HEK293 (cell line): ENCODE data around the gene TACC2.

ENCODE experiments used
- CTCF ChIA-PET: fragments of 350-600 bp; formaldehyde crosslinking; extraction: SDS; loops from one replicate; lab custom pipeline; 2021; ENCODE audit warnings: antibody characterized with exemption; lab: Yijun Ruan, JAX
- POLR2A ChIA-PET: fragments of 300-600 bp; formaldehyde crosslinking; extraction: SDS; loops from one replicate; lab custom pipeline; 2020; ENCODE audit warnings: antibody characterized with exemption, inconsistent platforms; lab: Yijun Ruan, JAX
- H3K27ac ChIP-seq: fragments of 200-500 bp; sonication (Bioruptor generic); 2 replicates; pipeline ENCODE4 v1.5.1; 2014; ENCODE audit warnings: low read depth, low read length, control low read depth, inconsistent platforms; ENCODE audit errors: extremely low read depth
- H3K36me3 ChIP-seq, 2 experiments: fragments of 200-500 bp in 1 of 2; sonication (Bioruptor generic) in 1 of 2; 1 replicate in 1 of 2; 2 replicates in 1 of 2; pipeline ENCODE4 v1.5.1; 2014 to 2017; ENCODE audit warnings: inconsistent platforms in 2 of 2, low read length in 2 of 2; ENCODE audit not compliant: control insufficient read depth in 2 of 2, insufficient read depth in 1 of 2
- H3K4me1 ChIP-seq: fragments of 200-500 bp; sonication (Bioruptor generic); 2 replicates; pipeline ENCODE4 v1.5.1; 2014; ENCODE audit warnings: mild to moderate bottlenecking, low read length, inconsistent platforms; ENCODE audit not compliant: control insufficient read depth, insufficient read depth
- H3K4me3 ChIP-seq: 2 replicates; pipeline ENCODE4 v1.5.1; 2011; ENCODE audit warnings: low read depth, mild to moderate bottlenecking, control low read depth, low read length, moderate library complexity
- H3K9me3 ChIP-seq: fragments of 200-500 bp; sonication (Bioruptor generic); 2 replicates; pipeline ENCODE4 v1.5.1; 2014; ENCODE audit warnings: low read depth, low read length, inconsistent platforms; ENCODE audit not compliant: control insufficient read depth, insufficient read depth
- GLIS1 ChIP-seq: fragments of 450-650 bp; formaldehyde crosslinking; IDR thresholded peaks from 2 replicates; pipeline ENCODE4 v1.5.1; 2016; ENCODE audit warnings: missing biosample characterization, missing genetic modification characterization
- GLIS2 ChIP-seq: fragments of 450-650 bp; formaldehyde crosslinking; IDR thresholded peaks from 2 replicates; pipeline ENCODE4 v1.5.1; 2016; ENCODE audit warnings: missing biosample characterization, missing genetic modification characterization
- REST ChIP-seq: fragments of 450-650 bp; formaldehyde crosslinking; IDR thresholded peaks from 2 replicates; pipeline ENCODE4 v1.5.1; 2016; ENCODE audit warnings: missing biosample characterization, missing genetic modification characterization
- SCRT2 ChIP-seq: fragments of 450-650 bp; formaldehyde crosslinking; IDR thresholded peaks from 2 replicates; pipeline ENCODE4 v1.5.1; 2016; ENCODE audit warnings: missing biosample characterization, missing genetic modification characterization
- WT1 ChIP-seq: fragments of 450-650 bp; formaldehyde crosslinking; IDR thresholded peaks from 2 replicates; pipeline ENCODE4 v1.5.1; 2016; ENCODE audit warnings: missing biosample characterization, missing genetic modification characterization
- YY1 ChIP-seq: fragments of 450-650 bp; formaldehyde crosslinking; IDR thresholded peaks from 2 replicates; pipeline ENCODE4 v1.5.1; 2018; ENCODE audit warnings: missing biosample characterization, missing genetic modification characterization
- ZIC2 ChIP-seq: fragments of 450-650 bp; formaldehyde crosslinking; IDR thresholded peaks from 2 replicates; pipeline ENCODE4 v1.5.1; 2016; ENCODE audit warnings: missing biosample characterization, missing genetic modification characterization
- ZNF24 ChIP-seq: fragments of 450-650 bp; formaldehyde crosslinking; IDR thresholded peaks from 2 replicates; pipeline ENCODE4 v1.5.1; 2016; ENCODE audit warnings: missing biosample characterization, missing genetic modification characterization
- ZNF398 ChIP-seq: fragments of 450-650 bp; formaldehyde crosslinking; IDR thresholded peaks from 2 replicates; pipeline ENCODE4 v1.5.1; 2017; ENCODE audit warnings: missing biosample characterization, missing genetic modification characterization
- ZNF423 ChIP-seq: fragments of 450-650 bp; formaldehyde crosslinking; IDR thresholded peaks from 2 replicates; pipeline ENCODE4 v1.5.1; 2016; ENCODE audit warnings: missing biosample characterization, missing genetic modification characterization
- ZNF513 ChIP-seq: fragments of 450-650 bp; IDR thresholded peaks from 2 replicates; pipeline ENCODE4 v1.5.1; 2018; ENCODE audit warnings: missing biosample characterization, missing genetic modification characterization
- ZNF777 ChIP-seq: fragments of 450-650 bp; formaldehyde crosslinking; IDR thresholded peaks from 2 replicates; pipeline ENCODE4 v1.5.1; 2017; ENCODE audit warnings: missing biosample characterization, missing genetic modification characterization, borderline replicate concordance
- ZNF830 ChIP-seq: fragments of 450-650 bp; IDR thresholded peaks from 2 replicates; pipeline ENCODE4 v1.5.0; 2018; ENCODE audit warnings: missing biosample characterization, missing genetic modification characterization, low read depth, mild to moderate bottlenecking, moderate library complexity
- ZSCAN16 ChIP-seq: fragments of 450-650 bp; formaldehyde crosslinking; IDR thresholded peaks from 2 replicates; pipeline ENCODE4 v1.5.1; 2016; ENCODE audit warnings: missing biosample characterization, missing genetic modification characterization
- TF ChIP-seq, protein P1 (sequence below): fragments of 450-650 bp; formaldehyde crosslinking; IDR thresholded peaks from 2 replicates; pipeline ENCODE4 v1.5.1; 2016; ENCODE audit warnings: missing biosample characterization, missing genetic modification characterization

The TACC2 gene

GRCh38 chr10:122120008-122120744 is 131.2 kb downstream of the TACC2 start:
- H3K9me3 ChIP-seq = no peaks in the 10 kb centered on the region
- H3K36me3 ChIP-seq = no peaks in the 10 kb centered on the region
- no peak overlapping the region for H3K4me3 ChIP-seq
- no peak overlapping the region for H3K27ac ChIP-seq
- no peaks in the 10 kb centered on the region for H3K4me1 ChIP-seq
- CTCF ChIA-PET = no interaction called here
- POLR2A ChIA-PET = no interaction called here
- TF ChIP-seq ZNF423 (tag by site-specific recombination) (0 out of 2 replicates have a peak, but pooled peaks have one; percentile 15), REST (no peak), GLIS1 (tag by site-specific recombination) (peak; percentile 69), GLIS2 (tag by site-specific recombination) (0 out of 2 replicates have a peak, but pooled peaks have one; percentile 33), WT1 (tag by site-specific recombination) (peak; percentile 28; the same call in 1 of the 2 replicates), ZNF513 (tag by site-specific recombination) (no peak), ZIC2 (tag by site-specific recombination) (peak; percentile 86)
- TF ChIP-seq, protein P1, sequence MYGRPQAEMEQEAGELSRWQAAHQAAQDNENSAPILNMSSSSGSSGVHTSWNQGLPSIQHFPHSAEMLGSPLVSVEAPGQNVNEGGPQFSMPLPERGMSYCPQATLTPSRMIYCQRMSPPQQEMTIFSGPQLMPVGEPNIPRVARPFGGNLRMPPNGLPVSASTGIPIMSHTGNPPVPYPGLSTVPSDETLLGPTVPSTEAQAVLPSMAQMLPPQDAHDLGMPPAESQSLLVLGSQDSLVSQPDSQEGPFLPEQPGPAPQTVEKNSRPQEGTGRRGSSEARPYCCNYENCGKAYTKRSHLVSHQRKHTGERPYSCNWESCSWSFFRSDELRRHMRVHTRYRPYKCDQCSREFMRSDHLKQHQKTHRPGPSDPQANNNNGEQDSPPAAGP (tag by site-specific recombination) = peak; percentile 37; the same call in 1 of the 2 replicates

- TF ChIP-seq SCRT2 (no peak), ZNF777 (tag by site-specific recombination) (no peak), ZNF24 (tag by site-specific recombination) (no peak), YY1 (no peak), ZSCAN16 (tag by site-specific recombination) (no peak), ZNF830 (tag by site-specific recombination) (no peak), ZNF398 (tag by site-specific recombination) (no peak)
- CTCF ChIA-PET = interaction anchor here (0.6 to 1.4 kb wide), 2 partner anchors 8 to 298 kb away, joined by 3 read pairs; no protein-coding TSS in a partner anchor
- Histone ChIP-seq H3K9me3 (no peaks in the 10 kb centered on the region), H3K4me1 (no peaks in the 10 kb centered on the region), H3K4me3 (no peak overlapping the region), H3K27ac (no peak overlapping the region), H3K36me3 (no peaks in the 10 kb centered on the region)
- POLR2A ChIA-PET = no interaction called here
These were observed 132.1 kb downstream of the TACC2 start for GRCh38 chr10:122121059-122121458.
